NB4 (cell line): ENCODE results near the gene TWIST2.

Source experiments
- DNase-seq: peaks from one replicate; pipeline ENCODE4 v3.0.0; 2010; ENCODE audit warnings: low read depth
- H3K4me3 ChIP-seq: one replicate; pipeline ENCODE4 v1.5.1; 2011; ENCODE audit warnings: mild to moderate bottlenecking, low read depth, low read length, moderate library complexity
- MYC ChIP-seq: IDR thresholded peaks from 2 replicates; pipeline ENCODE4 v1.6.1; 2011; ENCODE audit warnings: low read depth, low read length
- POLR2A ChIP-seq: IDR thresholded peaks from 2 replicates; pipeline ENCODE4 v1.6.1; 2011; ENCODE audit warnings: mild to moderate bottlenecking; ENCODE audit not compliant: insufficient read length; ENCODE audit errors: extremely low read depth
- TF ChIP-seq, protein P1 (sequence below): IDR thresholded peaks from 2 replicates; pipeline ENCODE4 v1.6.1; 2011; ENCODE audit warnings: low read depth, low read length
- TF ChIP-seq, protein P2 (sequence below): IDR thresholded peaks from one replicate; pipeline ENCODE4 v1.5.1; 2012; ENCODE audit warnings: low read depth, low read length

The TWIST2 gene

GRCh38 chr2:238838786-238839327 lies 9.0 kb upstream of the TWIST2 start:
- TF ChIP-seq, protein P1, sequence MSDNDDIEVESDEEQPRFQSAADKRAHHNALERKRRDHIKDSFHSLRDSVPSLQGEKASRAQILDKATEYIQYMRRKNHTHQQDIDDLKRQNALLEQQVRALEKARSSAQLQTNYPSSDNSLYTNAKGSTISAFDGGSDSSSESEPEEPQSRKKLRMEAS = no peak
- TF ChIP-seq POLR2A (no peak), MYC (no peak)
- TF ChIP-seq, protein P2, sequence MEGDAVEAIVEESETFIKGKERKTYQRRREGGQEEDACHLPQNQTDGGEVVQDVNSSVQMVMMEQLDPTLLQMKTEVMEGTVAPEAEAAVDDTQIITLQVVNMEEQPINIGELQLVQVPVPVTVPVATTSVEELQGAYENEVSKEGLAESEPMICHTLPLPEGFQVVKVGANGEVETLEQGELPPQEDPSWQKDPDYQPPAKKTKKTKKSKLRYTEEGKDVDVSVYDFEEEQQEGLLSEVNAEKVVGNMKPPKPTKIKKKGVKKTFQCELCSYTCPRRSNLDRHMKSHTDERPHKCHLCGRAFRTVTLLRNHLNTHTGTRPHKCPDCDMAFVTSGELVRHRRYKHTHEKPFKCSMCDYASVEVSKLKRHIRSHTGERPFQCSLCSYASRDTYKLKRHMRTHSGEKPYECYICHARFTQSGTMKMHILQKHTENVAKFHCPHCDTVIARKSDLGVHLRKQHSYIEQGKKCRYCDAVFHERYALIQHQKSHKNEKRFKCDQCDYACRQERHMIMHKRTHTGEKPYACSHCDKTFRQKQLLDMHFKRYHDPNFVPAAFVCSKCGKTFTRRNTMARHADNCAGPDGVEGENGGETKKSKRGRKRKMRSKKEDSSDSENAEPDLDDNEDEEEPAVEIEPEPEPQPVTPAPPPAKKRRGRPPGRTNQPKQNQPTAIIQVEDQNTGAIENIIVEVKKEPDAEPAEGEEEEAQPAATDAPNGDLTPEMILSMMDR = no peak
- no peak overlapping the region for H3K4me3 ChIP-seq
- no peak for DNase-seq

DNA sequence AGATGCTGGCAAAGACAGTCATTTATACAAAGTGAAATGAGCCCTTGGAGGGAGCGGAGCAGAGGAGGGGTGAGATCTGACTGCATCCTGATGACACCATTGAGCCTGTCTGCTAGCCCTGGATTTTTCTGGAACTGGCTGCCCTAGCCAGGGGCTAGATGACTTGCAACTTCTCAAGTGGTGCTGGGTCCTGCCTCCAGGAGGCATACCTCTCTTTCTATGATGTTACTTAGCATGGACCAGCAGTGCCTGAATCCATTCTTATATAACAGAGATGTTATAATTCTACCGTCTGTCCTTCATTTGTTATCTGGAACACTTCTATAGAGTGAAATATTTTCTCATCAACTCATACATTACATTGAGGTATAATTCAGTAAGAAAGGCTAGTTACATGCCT lies 8.5 kb upstream of the TWIST2 start:
- H3K4me3 ChIP-seq = no peak overlapping the region
- DNase-seq = peak; percentile 18
- TF ChIP-seq, protein P2 = peak; percentile 22
- TF ChIP-seq, protein P1 = no peak

DNA sequence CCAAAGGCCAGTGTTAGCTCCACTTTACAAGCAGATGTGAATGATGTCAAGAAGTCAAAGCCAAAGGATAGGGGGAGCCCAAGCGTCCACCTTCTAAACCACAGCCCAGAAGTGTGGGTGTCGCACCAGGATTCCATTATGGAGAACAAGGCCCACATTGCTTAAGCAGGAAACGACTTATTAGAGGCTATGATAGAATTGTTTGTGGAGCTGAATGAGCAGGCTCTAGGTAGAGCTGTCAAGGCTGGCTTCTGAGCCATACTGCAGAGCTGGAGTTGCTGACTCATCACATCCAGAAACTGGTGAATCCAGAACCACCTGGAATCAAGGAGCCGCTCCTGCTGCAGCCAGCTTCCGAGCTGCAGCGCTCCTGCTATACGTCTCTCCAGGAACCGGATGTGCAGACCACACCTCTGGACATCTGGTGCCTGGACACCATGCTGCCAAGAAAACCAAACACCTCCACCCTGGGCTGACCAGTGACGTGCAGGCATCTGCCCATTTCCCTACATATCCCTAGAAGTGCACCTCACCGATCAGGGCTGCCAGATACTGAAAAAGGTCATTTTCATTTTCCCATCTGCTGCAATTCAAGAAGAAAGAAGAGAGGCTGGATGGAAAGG lies 6.2 kb upstream of the TWIST2 start:
- no peak for DNase-seq
- TF ChIP-seq, protein P2 = no peak
- no peak overlapping the region for H3K4me3 ChIP-seq

DNA sequence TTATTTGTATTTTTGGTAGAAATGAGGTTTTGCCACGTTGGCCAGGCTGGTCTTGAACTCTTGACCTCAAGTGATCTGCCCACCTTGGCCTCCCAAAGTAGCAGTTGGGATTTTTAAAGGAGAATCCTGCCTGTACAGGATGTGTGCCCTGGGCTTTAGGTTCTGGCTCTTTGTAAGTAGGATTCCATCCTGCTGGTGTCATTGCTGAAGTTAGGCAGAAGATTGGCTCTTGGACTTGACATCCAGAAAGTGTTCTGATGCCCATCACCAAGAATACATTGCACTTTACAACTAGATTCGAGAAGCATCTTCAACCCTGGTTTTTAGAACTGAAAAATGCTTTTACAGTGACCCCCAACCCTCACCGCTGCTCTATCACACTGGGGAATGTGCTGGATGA lies 4.4 kb upstream of the TWIST2 start:
- H3K4me3 ChIP-seq = no peak overlapping the region
- TF ChIP-seq MYC (no peak), POLR2A (no peak)
- TF ChIP-seq, protein P1 = no peak
- no peak for DNase-seq

- TF ChIP-seq, protein P1 = no peak
- H3K4me3 ChIP-seq = no peak overlapping the region
- no peak for DNase-seq
These were observed 2.1 kb upstream of the TWIST2 start for GRCh38 chr2:238845583-238846377.

GRCh38 chr2:238846378-238846627 lies 1.6 kb upstream of the TWIST2 start:
- TF ChIP-seq, protein P2 = no peak
- TF ChIP-seq POLR2A (no peak), MYC (no peak)
- TF ChIP-seq, protein P1 = no peak
- no peak overlapping the region for H3K4me3 ChIP-seq
- DNase-seq = no peak
